ENCODE data around the gene APH1A.

- TF ChIP-seq CTCF (IDR thresholded peaks at IDR 0.05), result no peak
- TF ChIP-seq POLR2A (IDR thresholded peaks at IDR 0.05), result no peak
Measured at GRCh38 chr1:150233359-150234308, 35.2 kb downstream of the APH1A start.

Data from uterus (tissue), 2 donors.